ENCODE measurements around the gene FOS. TPM values are rescaled to one million over a fixed set of nuclear protein-coding genes. Genes with fewer than 3 reads are reported as not detected.

Gene FOS
- total and polyA plus RNA-seq, 2 of the 13 experiments (the other 11 are each of a cell fraction or from before 2014, with no cell fraction given), result 15.9 to 24.2 TPM

- TF ChIP-seq TRAFD1 (CRISPR knock-in tag; IDR thresholded peaks at IDR 0.05; ENCODE audit: borderline replicate concordance) (no peak), ARNT2 (CRISPR knock-in tag; IDR thresholded peaks at IDR 0.05; ENCODE audit: low read depth) (0 out of 2 replicates have a peak, but pooled peaks have one; percentile 16), ZNF543 (CRISPR knock-in tag; IDR thresholded peaks at IDR 0.05) (no peak), SKI (IDR thresholded peaks at IDR 0.05; ENCODE audit: partially characterized antibody) (peak; percentile 85), BCL3 (CRISPR knock-in tag; IDR thresholded peaks at IDR 0.05) (no peak), ZNF607 (CRISPR knock-in tag; IDR thresholded peaks at IDR 0.05; ENCODE audit: borderline replicate concordance) (peak; percentile 90; the same call in 1 of the 2 replicates), EHMT2 (IDR thresholded peaks at IDR 0.05; ENCODE audit: borderline replicate concordance, low read depth, low read length) (no peak), SRF (IDR thresholded peaks at IDR 0.05; ENCODE audit: low read depth, low read length) (peak; percentile 100), PPARG (CRISPR knock-in tag; conservative IDR thresholded peaks at IDR 0.05) (no peak), PITX1 (CRISPR knock-in tag; IDR thresholded peaks at IDR 0.05) (no peak), SMAD1 (CRISPR knock-in tag; IDR thresholded peaks at IDR 0.05; ENCODE audit: borderline replicate concordance, low read depth) (no peak), GABPB1 (CRISPR knock-in tag; IDR thresholded peaks at IDR 0.05) (peak; percentile 87), ZNF282 (IDR thresholded peaks at IDR 0.05; ENCODE audit: partially characterized antibody) (no peak), GLMP (CRISPR knock-in tag; IDR thresholded peaks at IDR 0.05; ENCODE audit: borderline replicate concordance) (0 out of 2 replicates have a peak, but pooled peaks have one; percentile 47), ZNF281 (CRISPR knock-in tag; IDR thresholded peaks at IDR 0.05; ENCODE audit: borderline replicate concordance) (no peak), ZNF572 (CRISPR knock-in tag; IDR thresholded peaks at IDR 0.05) (no peak), ARNT (IDR thresholded peaks at IDR 0.05) (no peak)
These were observed 15.5 kb downstream of the FOS start (continued) for GRCh38 chr14:75293920-75294648.
